ENCODE measurements around the gene BAHD1.

BAHD1 gene

GRCh38 chr15:40516322-40516721 lies 75.6 kb downstream of the BAHD1 start:
- no peak overlapping the region for H3K4me3 ChIP-seq (ENCODE audit: low read depth, low read length)
- DNase-seq (ENCODE audit: low read depth) = no peak

Measured in skeletal muscle cell (primary cell).